Prostate gland (tissue), 2 donors: ENCODE results near the gene MCRIP2. TPM values are rescaled to one million over a fixed set of nuclear protein-coding genes. Genes with fewer than 3 reads are reported as not detected.

Experiments used
- DNase-seq: peaks from one replicate; pipeline ENCODE4 v3.0.0-alpha.2; 2019; ENCODE audit warnings: low spot score
- H3K27ac ChIP-seq, 2 donors: fragments of 200-600 bp; sonication (generic); 2 replicates each; pipeline ENCODE4 v1.5.1; 2017 to 2019
- H3K27me3 ChIP-seq: fragments of 200-600 bp; sonication (generic); replicated peaks from 2 replicates; pipeline ENCODE4 v1.5.1; 2019; ENCODE audit not compliant: insufficient read depth
- H3K36me3 ChIP-seq, 2 donors: fragments of 200-600 bp; sonication (generic); 1 replicate in 1 of 2; 2 replicates in 1 of 2; pipeline versions ENCODE4 v1.5.1 to v1.8.1; 2017 to 2019
- H3K4me1 ChIP-seq: fragments of 200-600 bp; sonication (generic); replicated peaks from 2 replicates; pipeline ENCODE4 v1.5.1; 2019
- H3K4me3 ChIP-seq, 2 donors: fragments of 200-600 bp; sonication (generic); 2 replicates each; pipeline ENCODE4 v1.5.1; 2017 to 2019
- H3K9me3 ChIP-seq: fragments of 200-600 bp; sonication (generic); 2 replicates; pipeline ENCODE4 v1.5.1; 2017
- POLR2A ChIP-seq: fragments of 450-650 bp; IDR thresholded peaks from one replicate; pipeline ENCODE4 v1.6.1; 2016; ENCODE audit warnings: antibody characterized with exemption, mild to moderate bottlenecking
- POLR2AphosphoS5 ChIP-seq: sonication (generic); formaldehyde crosslinking; IDR thresholded peaks from one replicate; pipeline ENCODE4 v1.6.1; 2017; ENCODE audit warnings: antibody characterized with exemption
- WGBS: methylation state at CpG from one replicate; pipeline ENCODE4 v1.1.5; 2018; 5-methylcytosine and 5-hydroxymethylcytosine counted together
- intact Hi-C: fragments of 100-400 bp; cut with DNase I; formaldehyde crosslinking; loops from one replicate; pipeline ENCODE4 v1.14.2; 2022
- total RNA-seq, 2 donors: library from RNA; depleted of rRNA; stranded (reverse); fragments of >200 nt; gene quantifications; one replicate each; pipeline ENCODE4 v1.1.0, GENCODE V29; 2016
- TF ChIP-seq, protein P1 (sequence below), 4 experiments: fragments of 200-600 bp in 2 of 4; fragments of 450-650 bp in 2 of 4; sonication (generic) in 2 of 4; IDR thresholded peaks; 1 replicate in 3 of 4; 2 replicates in 1 of 4; pipeline ENCODE4 v1.5.1; 2016 to 2019; ENCODE audit warnings: antibody characterized with exemption in 4 of 4, mild to moderate bottlenecking in 2 of 4, moderate library complexity in 2 of 4

Gene MCRIP2
- total RNA-seq, 2 donors from 2014 or later = 59.5 to 61.6 TPM

DNA sequence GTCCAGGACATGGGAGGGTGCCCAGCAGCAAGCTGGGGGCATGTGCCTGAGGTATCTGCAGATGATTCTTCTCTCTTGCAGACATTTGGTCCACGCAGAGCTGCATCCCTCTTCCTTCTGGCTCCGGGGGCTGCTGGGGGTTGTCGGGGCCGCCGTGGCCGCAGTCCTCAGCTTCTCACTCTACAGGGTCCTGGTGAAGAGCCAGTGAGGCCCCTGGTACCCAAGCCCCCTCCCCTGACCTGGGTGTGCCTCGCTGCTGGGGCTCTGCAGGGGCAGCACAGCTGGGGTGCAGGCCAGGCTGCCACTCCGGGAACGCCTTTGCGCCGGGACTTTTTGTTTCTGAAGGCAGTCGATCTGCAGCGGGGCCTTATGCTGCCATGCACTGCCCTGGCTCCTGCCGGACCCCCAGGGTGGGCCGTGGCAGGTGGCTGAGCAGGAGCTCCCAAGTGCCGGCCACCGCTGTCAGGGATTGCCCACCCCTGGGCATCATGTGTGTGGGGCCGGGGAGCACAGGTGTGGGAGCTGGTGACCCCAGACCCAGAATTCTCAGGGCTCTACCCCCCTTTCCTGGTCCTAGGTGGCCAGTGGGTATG is 31.9 kb downstream of the MCRIP2 start:
- H3K36me3 ChIP-seq = peaks cover 17 to 37% of the 10 kb centered on the region in 2 donors
- H3K4me1 ChIP-seq = peaks cover 7% of the 10 kb centered on the region
- H3K9me3 ChIP-seq = no peaks in the 10 kb centered on the region
- intact Hi-C loops = no loop called here
- TF ChIP-seq, protein P1, sequence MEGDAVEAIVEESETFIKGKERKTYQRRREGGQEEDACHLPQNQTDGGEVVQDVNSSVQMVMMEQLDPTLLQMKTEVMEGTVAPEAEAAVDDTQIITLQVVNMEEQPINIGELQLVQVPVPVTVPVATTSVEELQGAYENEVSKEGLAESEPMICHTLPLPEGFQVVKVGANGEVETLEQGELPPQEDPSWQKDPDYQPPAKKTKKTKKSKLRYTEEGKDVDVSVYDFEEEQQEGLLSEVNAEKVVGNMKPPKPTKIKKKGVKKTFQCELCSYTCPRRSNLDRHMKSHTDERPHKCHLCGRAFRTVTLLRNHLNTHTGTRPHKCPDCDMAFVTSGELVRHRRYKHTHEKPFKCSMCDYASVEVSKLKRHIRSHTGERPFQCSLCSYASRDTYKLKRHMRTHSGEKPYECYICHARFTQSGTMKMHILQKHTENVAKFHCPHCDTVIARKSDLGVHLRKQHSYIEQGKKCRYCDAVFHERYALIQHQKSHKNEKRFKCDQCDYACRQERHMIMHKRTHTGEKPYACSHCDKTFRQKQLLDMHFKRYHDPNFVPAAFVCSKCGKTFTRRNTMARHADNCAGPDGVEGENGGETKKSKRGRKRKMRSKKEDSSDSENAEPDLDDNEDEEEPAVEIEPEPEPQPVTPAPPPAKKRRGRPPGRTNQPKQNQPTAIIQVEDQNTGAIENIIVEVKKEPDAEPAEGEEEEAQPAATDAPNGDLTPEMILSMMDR (IDR thresholded peaks at IDR 0.05) = no peak
- TF ChIP-seq POLR2A (no peak), POLR2AphosphoS5 (no peak)
- H3K27ac ChIP-seq = no peak overlapping the region
- no peak for DNase-seq
- no peak overlapping the region for H3K4me3 ChIP-seq
- no peaks in the 10 kb centered on the region for H3K27me3 ChIP-seq
- WGBS = 90% methylated on average over 18 of the region's 18 CpGs

DNA sequence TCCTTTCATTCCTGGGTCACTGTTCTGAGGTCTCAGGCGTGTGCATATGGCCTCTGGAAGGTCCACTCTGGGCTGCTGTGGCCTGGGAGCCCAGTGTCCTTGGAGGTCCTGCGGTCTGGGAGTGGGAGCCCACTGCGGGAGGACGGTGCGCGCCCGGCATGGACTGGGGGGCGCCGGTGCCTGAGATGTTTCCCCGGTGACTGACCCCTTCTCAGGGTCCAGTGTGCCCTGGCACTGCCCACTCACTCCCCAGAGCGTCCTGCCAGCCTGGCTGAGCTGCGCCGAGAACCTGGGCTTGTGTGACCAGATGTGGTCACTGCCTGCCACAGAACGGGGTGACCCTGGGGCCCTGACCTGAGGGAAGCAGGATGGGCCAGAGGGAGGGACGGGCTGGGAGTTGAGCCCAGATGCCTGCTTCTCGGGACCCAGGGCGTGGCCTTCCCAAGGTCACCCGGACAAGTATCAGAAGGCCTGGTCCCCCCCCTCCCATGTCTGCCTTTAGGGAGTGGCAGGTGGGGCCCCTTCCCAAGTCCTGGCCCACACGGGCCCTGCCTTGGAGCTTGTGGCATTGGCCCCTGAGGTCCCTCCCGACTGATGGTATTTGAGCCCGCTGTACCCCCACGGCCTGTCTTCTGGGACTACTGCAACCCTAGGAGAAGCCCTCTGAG is 32.7 kb downstream of the MCRIP2 start:
- Histone ChIP-seq H3K36me3 (peaks cover 17 to 37% of the 10 kb centered on the region in 2 donors), H3K27me3 (no peaks in the 10 kb centered on the region), H3K4me1 (no peaks in the 10 kb centered on the region), H3K27ac (no peak overlapping the region), H3K9me3 (no peaks in the 10 kb centered on the region), H3K4me3 (no peak overlapping the region)
- intact Hi-C loops = no loop called here
- 89% methylated on average over 19 of the region's 22 CpGs for WGBS
- DNase-seq = no peak
- TF ChIP-seq POLR2AphosphoS5 (no peak), POLR2A (no peak)
- TF ChIP-seq, protein P1 (IDR thresholded peaks at IDR 0.05) = no peak

DNA sequence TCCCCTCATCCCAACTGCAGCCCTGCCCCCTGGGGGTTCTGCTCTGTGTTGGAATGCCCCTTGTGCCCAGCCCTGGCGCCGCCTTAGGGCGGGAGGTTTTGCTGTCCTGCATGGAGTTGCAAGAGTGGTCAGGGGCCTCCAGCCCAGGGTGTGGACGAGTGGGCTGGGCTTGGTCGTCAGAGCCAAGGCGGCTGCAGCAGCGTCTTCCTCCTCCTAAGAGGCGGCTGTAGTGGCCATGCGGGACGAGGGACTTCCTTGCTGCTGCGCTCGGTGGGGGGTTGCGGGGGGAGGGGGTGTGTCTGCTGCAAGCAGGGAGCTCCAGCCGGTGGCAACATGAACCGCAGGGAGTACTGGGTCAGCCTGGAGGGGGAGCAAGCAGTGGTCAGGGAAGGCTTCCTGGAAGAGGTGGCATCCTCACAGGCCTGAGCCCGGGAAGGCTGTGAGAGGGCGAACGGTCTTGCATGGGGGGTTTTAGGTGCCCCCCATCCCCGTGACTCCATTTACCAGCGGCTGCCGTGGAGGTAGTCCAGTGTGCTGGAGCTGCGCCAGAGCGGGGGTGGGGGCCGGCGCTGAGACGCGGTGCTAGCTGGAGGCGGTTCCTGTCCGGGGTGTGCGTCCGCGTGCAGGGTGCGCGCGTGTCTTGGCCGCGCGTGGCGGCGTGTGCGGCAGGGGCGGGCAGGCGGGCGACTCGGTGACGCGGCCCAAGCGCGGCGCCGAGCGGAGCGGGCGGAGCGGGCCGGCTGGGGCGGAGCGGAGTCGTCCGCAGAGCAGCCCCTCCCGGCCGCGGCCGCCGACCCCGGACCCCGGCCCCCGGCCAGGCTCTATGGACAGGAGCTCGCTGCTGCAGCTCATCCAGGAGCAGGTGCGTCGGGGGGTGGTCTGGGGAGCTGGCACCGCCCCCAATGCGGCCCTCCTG is 33.6 kb downstream of the MCRIP2 start, which contains the start of gene RHBDL1:
Gene RHBDL1 (plus strand): TSS at position 704 of the 916 bp plus-strand sequence. CDS start 120 bp downstream, at position 824.
- TF ChIP-seq POLR2A (no peak), POLR2AphosphoS5 (no peak)
- TF ChIP-seq, protein P1 (IDR thresholded peaks at IDR 0.05) = no peak
- H3K27me3 ChIP-seq = no peaks in the 10 kb centered on the region
- H3K4me3 ChIP-seq = peak within 1 kb of the TSS; percentile 8 to 18
- H3K36me3 ChIP-seq = peaks cover 17 to 35% of the 10 kb centered on the region in 2 donors
- intact Hi-C loops = no loop called here
- H3K27ac ChIP-seq = peak within 1 kb of the TSS in 1 of 2 donors; percentile 33
- H3K4me1 ChIP-seq = no peaks in the 10 kb centered on the region
- 13% methylated on average over 47 of the region's 73 CpGs for WGBS
- no peaks in the 10 kb centered on the region for H3K9me3 ChIP-seq
- DNase-seq = no peak

DNA sequence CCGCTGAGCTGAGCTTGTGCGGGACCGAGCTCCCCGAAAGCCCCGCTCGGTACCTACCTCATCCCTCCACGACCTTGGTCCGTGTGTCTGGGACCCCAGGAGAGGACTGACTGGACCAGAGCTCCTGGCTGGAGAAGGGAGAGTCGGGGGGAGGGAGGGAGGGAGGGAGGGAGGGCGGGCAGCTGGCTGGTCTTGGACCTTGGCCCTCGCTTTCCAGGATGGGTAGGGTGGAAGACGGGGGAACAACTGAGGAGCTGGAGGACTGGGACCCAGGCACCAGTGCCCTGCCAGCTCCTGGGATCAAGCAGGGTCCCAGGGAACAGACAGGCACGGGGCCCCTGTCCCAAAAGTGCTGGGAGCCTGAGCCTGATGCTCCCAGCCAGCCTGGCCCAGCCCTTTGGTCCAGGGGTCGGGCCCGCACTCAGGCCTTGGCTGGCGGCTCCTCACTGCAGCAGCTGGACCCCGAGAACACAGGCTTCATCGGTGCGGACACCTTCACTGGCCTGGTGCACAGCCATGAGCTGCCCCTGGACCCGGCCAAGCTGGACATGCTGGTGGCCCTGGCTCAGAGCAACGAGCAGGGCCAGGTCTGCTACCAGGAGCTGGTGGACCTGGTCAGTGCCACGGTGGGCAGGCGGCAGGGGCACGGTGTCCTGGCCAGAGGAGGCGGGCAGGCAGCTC is 34.4 kb downstream of the MCRIP2 start:
- 34% methylated on average over 9 of the region's 25 CpGs for WGBS
- TF ChIP-seq POLR2AphosphoS5 (no peak), POLR2A (no peak)
- TF ChIP-seq, protein P1 (IDR thresholded peaks at IDR 0.05) = no peak
- intact Hi-C loops = no loop called here
- H3K36me3 ChIP-seq = peaks cover 14 to 27% of the 10 kb centered on the region in 2 donors
- no peaks in the 10 kb centered on the region for H3K9me3 ChIP-seq
- H3K4me1 ChIP-seq = peaks cover 1% of the 10 kb centered on the region
- H3K4me3 ChIP-seq = peak overlapping the region; percentile 8 to 18
- H3K27ac ChIP-seq = peak overlapping the region in 1 of 2 donors; percentile 33
- H3K27me3 ChIP-seq = no peaks in the 10 kb centered on the region
- no peak for DNase-seq
